HG02840 (cell line): Measurements from ENCODE around the gene SOX10.
"Not testable (repeated sequence)": the region's sequence is repeated elsewhere in the genome, so short reads cannot be mapped to it uniquely, and the experiment has no call there.

ENCODE experiments used
- ATAC-seq: cut with Tn5 transposase; IDR thresholded peaks from one replicate; pipeline ENCODE4 v1.9.1; 2021; ENCODE audit warnings: mild to moderate bottlenecking, moderate library complexity, moderate number of reproducible peaks; ENCODE audit not compliant: unreplicated experiment, low FRiP score

Gene SOX10

DNA sequence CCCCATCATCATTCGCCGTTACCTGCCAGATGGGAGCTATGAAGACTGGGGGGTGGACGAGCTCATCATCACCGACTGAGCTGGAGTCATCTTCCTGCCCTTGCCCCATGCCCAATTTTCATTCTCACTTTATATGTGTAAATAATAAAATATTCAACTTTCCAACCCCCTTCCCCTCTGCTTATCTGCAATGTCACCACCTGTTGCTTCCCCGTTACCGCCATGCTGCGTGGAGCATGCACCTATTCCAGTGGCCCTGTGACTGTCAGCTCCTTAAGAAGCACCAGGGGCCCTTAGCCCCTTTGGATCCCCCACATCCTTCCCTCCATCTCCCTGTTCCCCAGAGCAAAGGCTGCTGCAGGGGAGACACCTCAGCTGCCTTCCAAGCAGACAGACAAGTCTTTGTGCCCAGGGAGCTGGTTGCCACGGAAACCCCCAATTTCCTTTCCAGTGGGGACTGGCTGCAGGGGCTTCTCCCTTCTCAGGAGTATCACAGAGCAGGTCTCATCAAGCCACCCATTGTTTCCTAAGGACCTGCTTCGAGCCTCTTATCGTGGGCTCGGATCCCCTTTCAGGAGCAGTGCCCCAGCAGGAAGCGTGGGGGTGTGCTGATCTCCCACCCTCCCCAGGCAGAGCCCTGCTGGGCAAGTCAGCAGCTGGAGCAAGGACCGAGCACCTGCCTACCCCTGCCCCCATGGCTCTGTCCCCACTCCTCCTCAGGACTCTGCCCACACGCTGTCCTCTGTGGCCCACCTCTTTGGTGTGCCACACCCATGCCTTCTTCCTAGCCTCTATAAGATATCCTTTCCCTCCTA, 16.5 kb downstream of the SOX10 start:
- no peak for ATAC-seq

DNA sequence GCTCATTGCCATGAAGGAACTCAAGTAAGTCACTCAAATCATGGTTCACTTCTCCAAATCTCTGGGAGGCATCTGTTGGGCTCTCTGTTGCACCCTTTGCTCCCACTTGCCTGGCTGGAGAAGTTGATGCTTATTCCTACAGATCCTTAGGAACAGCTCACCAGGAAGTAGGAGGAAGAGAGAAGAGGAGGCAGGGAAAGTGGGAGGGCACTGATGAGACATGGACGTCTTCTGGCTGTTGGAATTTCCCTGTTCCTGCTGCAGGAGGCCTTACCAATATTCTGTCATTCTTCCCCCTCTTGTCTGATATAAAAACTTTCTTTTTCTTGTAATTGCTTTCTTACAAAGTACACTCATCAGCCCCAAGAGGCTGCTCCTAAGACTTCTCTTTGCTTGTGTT, 17.2 kb downstream of the SOX10 start:
- ATAC-seq = no peak

DNA sequence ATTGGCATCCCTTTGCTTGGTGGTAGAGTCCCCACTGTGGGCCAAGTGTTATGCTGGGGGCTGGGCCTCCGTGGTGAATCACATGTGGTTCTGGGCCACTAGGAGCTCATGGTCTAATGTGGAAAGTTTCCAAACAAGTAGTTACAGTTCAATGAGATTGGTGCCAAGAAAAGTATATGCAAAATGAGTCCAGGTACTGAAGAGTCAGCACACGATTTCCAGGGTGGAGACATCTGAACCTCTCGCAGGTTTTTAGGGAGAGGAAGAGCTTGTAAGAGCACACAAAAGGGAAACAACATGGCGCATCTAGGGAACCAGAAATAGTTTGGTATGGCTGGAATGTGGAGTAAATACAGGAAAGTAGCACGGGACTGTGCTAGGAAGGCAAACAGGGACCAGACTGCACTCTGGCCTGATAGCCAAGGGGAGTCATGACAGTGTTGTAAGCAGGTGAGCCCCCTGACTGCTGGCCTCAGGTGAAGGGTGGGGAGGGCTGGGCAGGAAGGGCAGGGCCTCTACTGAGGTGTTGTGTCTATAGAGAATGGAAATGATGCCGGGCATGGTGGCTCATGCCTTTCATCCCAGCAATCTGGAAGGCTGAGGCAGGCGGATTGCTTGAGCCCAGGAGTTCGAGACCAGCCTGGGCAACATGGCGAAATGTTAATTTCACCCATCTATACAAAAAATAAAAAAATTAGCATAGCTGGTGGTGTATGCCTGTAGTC, 18.3 kb downstream of the SOX10 start:
- no peak for ATAC-seq

DNA sequence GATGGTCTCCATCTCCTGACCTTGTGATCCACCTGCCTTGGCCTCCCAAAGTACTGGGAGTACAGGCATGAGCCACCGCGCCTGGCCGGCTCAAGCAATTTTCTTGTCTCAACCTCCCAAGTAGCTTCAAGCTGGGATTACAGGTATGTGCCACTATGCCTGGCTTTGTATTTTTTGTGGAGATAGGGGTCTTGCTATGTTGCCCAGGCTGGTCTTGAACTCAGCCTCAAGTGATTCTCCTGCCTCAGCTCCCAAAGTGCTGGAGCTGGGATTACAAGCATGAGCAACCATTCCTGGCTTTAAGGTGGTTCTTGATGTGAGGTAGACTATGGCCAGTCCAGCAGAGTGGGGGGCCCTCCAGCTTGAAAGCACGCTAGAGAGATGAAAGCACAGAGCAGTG, 23.3 kb downstream of the SOX10 start:
- ATAC-seq = no peak

DNA sequence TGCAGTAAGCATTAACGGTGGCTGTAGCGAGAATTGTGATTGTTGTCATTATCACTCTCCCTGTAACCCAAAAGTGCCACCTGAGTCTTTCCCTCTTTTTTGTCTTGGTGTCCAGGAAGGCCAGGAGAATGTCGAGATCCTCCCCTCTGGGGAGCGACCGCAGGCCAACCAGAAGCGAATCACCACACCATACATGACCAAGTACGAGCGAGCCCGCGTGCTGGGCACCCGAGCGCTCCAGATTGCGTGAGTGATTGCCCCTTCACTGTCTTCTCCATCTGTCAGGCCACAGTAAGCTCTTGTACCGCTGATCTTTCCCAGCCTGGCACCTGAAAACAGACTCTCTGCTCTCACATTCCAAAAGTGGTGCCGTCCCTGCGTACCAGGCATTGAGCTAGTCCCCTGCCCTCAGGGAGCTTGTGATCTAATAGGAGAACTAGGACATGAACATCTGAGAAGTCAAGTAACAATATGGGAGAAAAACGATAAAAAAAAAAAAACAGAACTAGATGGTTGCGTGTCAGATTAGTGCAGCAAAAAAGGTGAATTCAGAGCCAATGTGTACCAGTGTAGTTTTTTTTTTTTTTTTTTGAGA, 25.0 kb downstream of the SOX10 start:
- no peak for ATAC-seq

DNA sequence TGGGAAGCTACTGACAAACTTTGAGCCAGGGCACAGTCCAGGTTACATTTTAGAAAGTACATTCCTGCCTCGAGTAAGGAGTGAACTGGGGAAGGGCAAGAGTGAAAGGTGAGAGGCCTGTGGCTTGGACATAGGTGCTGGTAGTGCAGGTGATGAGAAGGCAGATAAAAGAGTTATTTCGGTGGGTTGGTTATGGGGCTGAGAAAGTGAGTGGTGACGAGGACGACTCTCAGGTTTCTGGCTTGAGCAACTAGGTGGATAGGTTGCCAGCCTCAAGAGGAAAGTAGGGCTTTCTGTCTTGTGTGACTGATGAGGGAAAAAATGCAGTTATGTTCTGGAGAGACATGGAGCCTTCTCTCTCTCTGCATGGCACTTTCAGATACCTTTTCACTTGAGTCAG, 27.1 kb downstream of the SOX10 start:
- ATAC-seq = no peak

DNA sequence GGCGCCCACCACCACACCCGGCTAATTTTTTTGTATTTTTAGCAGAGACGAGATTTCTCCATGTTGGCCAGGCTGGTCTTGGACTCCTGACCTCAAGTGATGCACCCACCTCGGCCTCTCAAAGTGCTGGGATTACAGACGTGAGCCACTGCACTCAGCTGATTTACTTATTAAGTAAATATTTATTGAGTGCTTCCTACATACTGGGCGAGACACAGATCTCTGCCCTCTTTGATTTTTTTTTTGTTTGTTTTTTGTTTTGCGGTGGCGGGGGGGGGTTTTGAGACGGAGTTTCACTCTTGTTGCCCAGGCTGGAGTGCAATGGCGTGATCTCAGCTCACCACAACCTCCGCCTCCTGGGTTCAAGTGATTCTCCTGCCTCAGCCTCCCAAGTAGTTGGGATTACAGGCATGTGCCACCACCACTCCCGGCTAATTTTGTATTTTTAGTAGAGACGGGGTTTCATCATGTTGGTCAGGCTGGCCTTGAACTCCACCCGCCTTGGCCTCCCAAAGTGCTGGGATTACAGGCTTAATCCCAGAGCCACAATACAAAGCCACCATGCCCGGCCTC, 28.4 kb downstream of the SOX10 start:
- not testable (repeated sequence) for ATAC-seq

DNA sequence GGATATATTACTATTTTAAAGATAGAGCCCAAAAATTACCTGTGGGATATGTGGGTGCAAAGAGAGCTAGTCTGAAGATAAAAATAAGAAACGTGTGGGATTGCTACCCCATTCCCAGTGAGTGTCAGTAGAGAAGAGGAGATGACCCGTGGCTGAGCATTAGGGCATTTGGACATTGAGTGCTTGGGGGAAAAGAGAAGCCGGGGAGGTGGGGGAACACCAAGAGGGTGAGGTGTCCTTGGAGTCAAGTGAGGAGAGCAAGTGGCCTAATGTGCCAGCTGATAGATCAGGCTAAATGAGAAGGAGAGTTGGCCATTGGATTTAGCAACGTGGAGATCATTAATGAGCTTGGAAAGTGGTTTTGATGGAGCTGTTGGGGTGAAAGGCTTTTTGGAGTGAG, 29.7 kb downstream of the SOX10 start:
- ATAC-seq = no peak

DNA sequence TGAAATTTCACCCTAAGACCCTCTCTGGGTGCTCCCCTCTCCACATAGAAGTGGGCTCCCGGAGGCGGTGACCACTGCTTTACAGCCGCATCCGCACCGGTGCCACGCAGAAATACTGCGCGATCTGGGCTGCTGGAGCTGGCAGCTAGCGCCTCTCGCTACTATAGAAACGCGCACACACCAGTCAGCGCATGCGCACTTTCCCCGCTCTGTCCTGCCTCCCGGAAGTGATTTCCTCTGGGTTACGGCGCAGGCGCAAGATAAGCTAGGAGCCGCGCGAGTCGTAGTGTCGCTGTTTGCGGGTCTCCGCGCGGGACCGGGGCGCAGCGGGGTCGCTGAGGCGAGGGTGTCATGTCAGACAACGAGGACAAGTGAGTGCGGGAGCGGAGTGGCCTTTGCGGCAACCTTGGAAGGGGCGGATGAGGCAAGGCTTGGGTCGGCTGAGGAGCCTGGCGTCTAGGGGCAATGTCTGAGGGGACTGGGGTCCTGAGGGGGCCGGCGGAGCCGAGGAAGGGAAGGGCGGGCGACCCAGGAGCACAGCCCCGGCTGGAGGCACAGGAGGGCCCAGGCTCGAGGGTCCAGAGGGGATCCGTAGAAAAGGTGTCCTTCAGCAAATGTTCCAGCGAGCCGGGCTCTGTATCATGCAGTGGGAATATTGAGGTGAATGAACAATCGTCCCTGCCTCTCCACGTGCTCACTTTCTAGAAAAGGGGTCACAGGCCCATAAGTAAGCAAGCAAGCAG, 30.7 kb downstream of the SOX10 start, which contains the start of the genes C22orf23 and POLR2F:
C22orf23 (minus strand) TSS at position 165 of the 743 bp plus-strand sequence. CDS start 452 bp downstream, outside the sequence.
POLR2F (plus strand) TSS at position 263 of the 743 bp plus-strand sequence; CDS start at position 352, 89 bp downstream.
- peak; percentile 90 for ATAC-seq

DNA sequence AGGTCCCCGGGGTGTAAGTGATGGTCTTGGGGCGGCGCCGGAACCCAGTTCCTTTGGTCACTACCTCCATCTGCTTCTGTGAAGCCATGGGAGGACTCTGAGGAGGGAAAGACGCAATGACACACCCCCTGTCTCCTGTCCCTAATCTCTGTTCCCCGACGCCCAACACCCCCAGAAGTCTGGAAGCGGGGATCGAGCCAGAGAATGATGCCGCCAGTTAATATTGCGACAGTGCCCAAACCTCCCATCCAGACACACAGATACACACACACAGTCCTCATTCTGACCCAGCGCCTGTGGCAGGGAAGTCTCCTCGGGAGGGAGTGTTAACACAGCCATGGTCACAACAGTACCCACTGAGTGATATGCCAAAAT, 31.3 kb downstream of the SOX10 start:
- no peak for ATAC-seq

DNA sequence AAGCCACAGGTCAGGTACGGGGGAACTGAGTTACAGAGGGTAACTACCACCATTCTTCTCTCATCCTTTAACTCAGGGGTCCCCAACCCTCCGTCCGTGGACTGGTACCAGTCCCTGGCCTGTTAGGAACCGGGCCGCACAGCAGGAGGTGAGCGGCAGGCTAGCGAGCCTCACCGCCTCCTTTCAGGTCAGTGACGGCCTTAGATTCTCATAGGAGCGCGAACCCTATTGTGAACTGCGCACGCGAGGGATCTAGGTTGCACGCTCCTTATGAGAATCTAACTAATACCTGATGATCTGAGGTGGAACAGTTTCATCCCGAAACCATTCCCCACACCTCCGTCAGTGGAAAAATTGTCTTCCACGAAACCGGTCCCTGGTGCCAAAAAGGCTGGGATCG, 31.7 kb downstream of the SOX10 start:
- ATAC-seq = not testable (repeated sequence)

DNA sequence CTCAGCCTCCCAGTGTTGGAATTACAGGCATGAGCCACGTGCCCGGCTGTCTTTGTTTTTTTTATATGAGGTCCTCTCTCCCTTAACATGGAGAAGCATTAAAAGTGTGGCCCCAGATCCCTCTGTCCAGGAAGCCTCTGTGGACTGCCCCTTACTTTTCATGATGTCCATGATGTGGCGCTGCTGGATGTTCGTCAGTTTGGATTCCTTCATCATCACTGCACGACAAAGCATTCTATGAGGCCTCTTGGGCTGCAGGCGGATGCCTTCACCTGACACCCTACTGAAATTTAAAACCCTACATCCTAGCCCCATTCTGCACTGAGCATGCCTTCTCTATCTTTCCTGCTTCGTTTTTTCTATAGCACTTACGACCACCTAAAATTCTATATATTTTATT, 33.0 kb downstream of the SOX10 start:
- ATAC-seq = no peak

DNA sequence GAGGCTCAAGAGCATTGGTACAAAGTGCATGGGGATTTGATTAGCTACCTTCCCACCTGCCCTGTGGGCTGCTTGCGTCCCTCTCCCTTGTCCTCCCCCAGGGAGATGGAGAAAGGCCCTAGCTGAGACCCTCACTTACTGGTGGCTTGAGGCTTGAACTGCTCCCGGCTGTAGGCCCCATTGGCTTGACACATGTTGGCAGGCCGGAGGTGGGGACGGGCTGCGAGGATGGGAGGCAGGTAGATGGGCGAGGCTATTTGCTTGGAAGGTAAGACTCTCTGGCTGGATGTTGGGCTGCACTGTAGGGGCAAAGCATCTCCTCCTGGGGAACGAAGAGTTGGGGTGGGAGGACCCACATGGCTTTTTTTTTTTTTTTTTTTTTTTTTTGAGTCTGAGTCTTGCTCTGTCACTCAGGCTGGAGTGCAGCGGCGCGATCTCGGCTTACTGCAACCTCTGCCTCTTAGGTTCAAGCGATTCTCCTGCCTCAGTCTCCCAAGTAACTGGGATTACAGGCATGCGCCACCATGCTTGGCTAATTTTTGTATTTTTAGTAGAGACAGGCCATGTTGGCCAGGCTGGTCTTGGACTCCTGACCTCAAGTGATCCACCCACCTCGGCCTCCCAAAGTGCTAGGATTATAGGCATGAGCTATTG, 37.1 kb downstream of the SOX10 start:
- not testable (repeated sequence) for ATAC-seq

DNA sequence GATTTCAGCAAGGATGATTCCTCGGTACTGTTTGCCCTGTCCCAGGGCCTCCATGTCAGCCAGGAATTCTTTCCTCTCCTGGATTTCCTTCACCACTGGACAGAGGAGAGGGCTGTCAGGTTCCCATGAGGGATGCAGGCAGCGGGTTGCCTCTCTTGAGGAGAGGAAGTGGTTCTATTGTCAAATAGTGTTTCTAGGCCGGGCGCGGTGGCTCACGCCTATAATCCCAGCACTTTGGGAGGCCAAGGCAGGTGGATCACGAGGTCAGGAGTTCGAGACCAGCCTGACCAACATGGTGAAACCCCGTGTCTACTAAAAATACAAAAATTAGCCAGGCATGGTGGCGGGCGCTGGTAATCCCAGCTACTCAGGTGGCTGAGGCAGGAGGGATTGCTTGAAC, 39.9 kb downstream of the SOX10 start:
- not testable (repeated sequence) for ATAC-seq

DNA sequence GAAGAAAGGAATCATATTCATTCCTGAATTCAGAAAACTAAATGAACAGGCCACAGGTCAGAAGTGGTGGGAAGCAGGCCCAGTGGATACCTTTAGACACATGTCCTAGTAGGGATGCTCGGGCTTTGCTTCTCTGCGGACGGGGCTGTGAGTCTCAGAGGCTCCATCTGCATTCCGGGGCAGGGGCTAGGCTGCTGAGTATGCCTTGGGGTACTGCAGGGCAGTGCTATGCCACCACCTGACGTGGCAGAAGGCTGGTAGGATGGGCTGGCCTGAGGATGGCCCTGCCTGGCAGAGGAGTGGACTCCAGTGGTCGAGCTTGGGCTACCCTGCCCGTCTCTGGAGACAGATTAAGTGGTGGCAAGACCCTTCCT, 40.5 kb downstream of the SOX10 start:
- no peak for ATAC-seq

DNA sequence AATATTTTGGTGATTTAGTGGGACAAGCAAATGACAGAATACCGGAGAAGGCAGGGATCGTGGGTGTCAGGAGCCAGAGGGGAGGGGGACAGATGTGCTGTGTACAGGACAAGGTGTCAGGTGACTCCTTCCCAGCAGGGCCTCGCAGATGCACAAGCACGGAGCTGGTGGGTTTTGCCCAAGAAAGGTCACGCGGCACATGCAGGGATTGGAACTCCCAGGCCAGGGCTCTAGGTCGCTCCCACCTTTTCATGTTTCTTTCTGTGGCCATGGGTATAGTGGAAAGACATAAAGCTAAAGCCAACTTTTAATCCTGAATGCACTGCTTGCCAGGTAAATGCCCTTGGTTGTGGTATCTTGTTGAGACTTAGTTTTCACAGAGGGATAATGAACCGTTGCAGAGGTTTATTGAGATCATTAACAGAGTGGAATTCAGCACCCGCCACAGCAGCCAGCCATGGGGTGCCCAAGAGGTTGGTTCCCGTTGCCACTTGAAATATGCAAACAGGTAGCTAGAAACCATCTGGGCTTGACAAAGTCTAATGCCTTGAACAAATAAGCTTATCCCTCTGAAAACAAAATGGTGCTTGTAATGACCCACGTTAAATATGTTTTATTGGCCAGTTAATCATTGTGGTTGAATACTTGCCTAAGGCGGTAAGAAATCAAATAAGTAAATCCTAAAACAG, 41.1 kb downstream of the SOX10 start:
- ATAC-seq = no peak

DNA sequence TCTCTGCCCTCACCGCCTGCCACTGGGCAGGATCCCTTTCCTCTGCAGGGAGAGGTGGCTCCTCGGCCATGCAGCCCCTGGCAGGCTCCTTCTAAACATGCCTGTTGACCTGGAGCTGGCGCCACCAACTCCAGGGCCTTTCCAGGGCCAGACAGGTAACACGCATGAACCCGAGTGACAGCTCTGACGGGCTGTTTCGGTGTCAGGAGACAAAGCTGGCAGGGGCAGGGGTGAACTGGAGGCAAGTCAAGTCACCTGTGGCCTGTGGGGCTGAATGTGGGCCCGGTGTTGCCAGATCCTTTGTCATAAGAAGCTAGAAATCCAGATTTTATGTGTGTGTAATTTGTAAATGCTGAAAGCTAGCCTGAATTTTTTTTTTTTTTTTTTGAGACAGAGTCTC, 42.2 kb downstream of the SOX10 start:
- no peak for ATAC-seq

DNA sequence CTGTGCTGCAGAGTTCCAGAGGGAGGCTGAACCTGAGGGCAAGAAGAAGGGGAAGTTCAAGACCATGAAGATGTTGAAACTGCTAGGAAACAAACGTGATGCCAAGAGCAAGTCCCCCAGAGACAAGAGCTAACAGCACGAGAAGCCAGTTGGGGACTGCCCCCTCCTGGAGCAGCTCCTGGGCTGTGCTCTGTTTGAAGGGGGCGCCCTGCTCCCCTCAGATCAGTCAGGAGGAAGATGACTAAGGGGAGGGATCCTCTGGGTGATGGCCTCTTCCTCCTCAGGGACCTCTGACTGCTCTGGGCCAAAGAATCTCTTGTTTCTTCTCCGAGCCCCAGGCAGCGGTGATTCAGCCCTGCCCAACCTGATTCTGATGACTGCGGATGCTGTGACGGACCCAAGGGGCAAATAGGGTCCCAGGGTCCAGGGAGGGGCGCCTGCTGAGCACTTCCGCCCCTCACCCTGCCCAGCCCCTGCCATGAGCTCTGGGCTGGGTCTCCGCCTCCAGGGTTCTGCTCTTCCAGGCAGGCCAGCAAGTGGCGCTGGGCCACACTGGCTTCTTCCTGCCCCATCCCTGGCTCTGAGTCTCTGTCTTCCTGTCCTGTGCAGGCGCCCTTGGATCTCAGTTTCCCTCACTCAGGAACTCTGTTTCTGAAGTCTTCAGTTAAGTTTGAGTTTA, 43.5 kb downstream of the SOX10 start:
- ATAC-seq = no peak
